Neural cell (in vitro differentiated cells): ENCODE measurements around the gene PRPF4.

Source experiments
- CTCF ChIP-seq: fragments of 450-650 bp; IDR thresholded peaks from 2 replicates; pipeline ENCODE4 v1.5.1; 2014; ENCODE audit warnings: antibody characterized with exemption, mild to moderate bottlenecking, moderate library complexity; ENCODE audit not compliant: poor library complexity, severe bottlenecking
- EP300 ChIP-seq: fragments of 450-650 bp; conservative IDR thresholded peaks from 2 replicates; pipeline ENCODE4 v1.6.1; 2014; ENCODE audit warnings: antibody characterized with exemption, mild to moderate bottlenecking, moderate library complexity; ENCODE audit not compliant: poor library complexity, severe bottlenecking
- EZH2 ChIP-seq: fragments of 200-600, 300-800 bp; shearing (Covaris generic), sonication (generic); IDR thresholded peaks from 2 replicates; pipeline ENCODE4 v1.6.1; 2014; ENCODE audit warnings: antibody characterized with exemption, low read length, borderline replicate concordance, mild to moderate bottlenecking; ENCODE audit not compliant: insufficient read depth, poor library complexity, severe bottlenecking
- POLR2AphosphoS5 ChIP-seq: IDR thresholded peaks from 2 replicates; pipeline ENCODE4 v1.6.1; 2012
- REST ChIP-seq: IDR thresholded peaks from 2 replicates; pipeline ENCODE4 v1.6.1; 2012; ENCODE audit warnings: borderline replicate concordance
- SMC3 ChIP-seq: fragments of 450-650 bp; conservative IDR thresholded peaks from 2 replicates; pipeline ENCODE4 v1.6.1; 2014; ENCODE audit warnings: antibody characterized with exemption, mild to moderate bottlenecking, moderate library complexity; ENCODE audit not compliant: poor library complexity

GRCh38 chr9:113309204-113309813 lies 33.9 kb downstream of the PRPF4 start:
- TF ChIP-seq REST (no peak), CTCF (peak; percentile 69), EP300 (no peak), POLR2AphosphoS5 (no peak), EZH2 (no peak), SMC3 (peak; percentile 68)
